HepG2 (cell line): ENCODE measurements around the gene ZNF485. TPM values are rescaled to one million over a fixed set of nuclear protein-coding genes. Genes with fewer than 3 reads are reported as not detected.

Source experiments
- BCL6 ChIP-seq: IDR thresholded peaks from 2 replicates; pipeline ENCODE4 v1.6.1; 2016; ENCODE audit warnings: missing genetic modification reagents, missing compliant biosample characterization
- EHMT2 ChIP-seq: fragments of 200-600 bp; sonication (generic); IDR thresholded peaks from 2 replicates; pipeline ENCODE4 v1.7.0; 2017; ENCODE audit warnings: antibody characterized with exemption, low read depth, low read length, borderline replicate concordance
- HOXA3 ChIP-seq: sonication (generic); formaldehyde crosslinking; IDR thresholded peaks from 2 replicates; pipeline ENCODE4 v1.5.0; 2020; ENCODE audit warnings: missing genetic modification reagents
- IRX3 ChIP-seq: sonication (generic); formaldehyde crosslinking; IDR thresholded peaks from 2 replicates; pipeline ENCODE4 v1.8.1; 2023; ENCODE audit warnings: mild to moderate bottlenecking, low read depth, missing genetic modification reagents, borderline replicate concordance
- KLF12 ChIP-seq: sonication (generic); formaldehyde crosslinking; IDR thresholded peaks from 2 replicates; pipeline ENCODE4 v1.4.0; 2020; ENCODE audit warnings: missing genetic modification reagents, borderline replicate concordance
- NCOR1 ChIP-seq: fragments of 200-600 bp; sonication (generic); IDR thresholded peaks from 2 replicates; pipeline ENCODE4 v1.7.0; 2017; ENCODE audit warnings: antibody characterized with exemption, low read length, borderline replicate concordance
- NFIB ChIP-seq: sonication (generic); formaldehyde crosslinking; IDR thresholded peaks from 2 replicates; pipeline ENCODE4 v1.9.0; 2021; ENCODE audit warnings: missing genetic modification reagents, mild to moderate bottlenecking, borderline replicate concordance
- NFRKB ChIP-seq: fragments of 450-650 bp; IDR thresholded peaks from 2 replicates; pipeline ENCODE4 v1.6.1; 2017
- POGK ChIP-seq: sonication (generic); formaldehyde crosslinking; conservative IDR thresholded peaks from 2 replicates; pipeline ENCODE4 v1.8.0; 2022; ENCODE audit warnings: mild to moderate bottlenecking, moderate library complexity, missing genetic modification reagents
- RORA ChIP-seq: sonication (generic); formaldehyde crosslinking; IDR thresholded peaks from 2 replicates; pipeline ENCODE4 v1.5.0; 2020; ENCODE audit warnings: mild to moderate bottlenecking, missing genetic modification reagents, moderate library complexity
- SAP130 ChIP-seq: IDR thresholded peaks from 2 replicates; pipeline ENCODE4 v1.6.1; 2016; ENCODE audit warnings: low read depth
- SMYD3 ChIP-seq: sonication (generic); formaldehyde crosslinking; IDR thresholded peaks from 2 replicates; pipeline ENCODE4 v1.8.1; 2023; ENCODE audit warnings: mild to moderate bottlenecking, missing genetic modification reagents
- SOX6 ChIP-seq, 2 experiments: fragments of 450-650 bp in 1 of 2; sonication (generic) in 1 of 2; formaldehyde crosslinking in 1 of 2; IDR thresholded peaks; 2 replicates each; pipeline versions ENCODE4 v1.4.0 to v1.6.1; 2017 to 2020; ENCODE audit warnings: antibody characterized with exemption in 1 of 2, mild to moderate bottlenecking in 1 of 2, missing genetic modification reagents in 1 of 2
- STAG1 ChIP-seq: sonication (generic); formaldehyde crosslinking; IDR thresholded peaks from 2 replicates; pipeline ENCODE4 v1.4.0; 2020; ENCODE audit warnings: missing genetic modification reagents
- THRA ChIP-seq: sonication (generic); formaldehyde crosslinking; IDR thresholded peaks from 2 replicates; pipeline ENCODE4 v1.4.0; 2020; ENCODE audit warnings: missing genetic modification reagents, borderline replicate concordance
- THYN1 ChIP-seq: sonication (generic); formaldehyde crosslinking; IDR thresholded peaks from 2 replicates; pipeline ENCODE4 v1.8.1; 2023; ENCODE audit warnings: low read depth, mild to moderate bottlenecking, moderate library complexity, missing genetic modification reagents, borderline replicate concordance
- ZBTB38 ChIP-seq: sonication (generic); formaldehyde crosslinking; IDR thresholded peaks from 2 replicates; pipeline ENCODE4 v1.5.1; 2020; ENCODE audit warnings: mild to moderate bottlenecking, missing genetic modification reagents
- ZNF136 ChIP-seq: sonication (generic); formaldehyde crosslinking; IDR thresholded peaks from 2 replicates; pipeline ENCODE4 v1.8.1; 2022; ENCODE audit warnings: low read depth, mild to moderate bottlenecking, moderate library complexity, missing genetic modification reagents
- ZNF232 ChIP-seq: sonication (generic); formaldehyde crosslinking; IDR thresholded peaks from 2 replicates; pipeline ENCODE4 v1.4.0; 2020; ENCODE audit warnings: missing genetic modification reagents, borderline replicate concordance
- ZNF235 ChIP-seq: sonication (generic); formaldehyde crosslinking; IDR thresholded peaks from 2 replicates; pipeline ENCODE4 v1.8.1; 2023; ENCODE audit warnings: mild to moderate bottlenecking, missing genetic modification reagents, borderline replicate concordance
- ZNF326 ChIP-seq: sonication (generic); formaldehyde crosslinking; IDR thresholded peaks from 2 replicates; pipeline ENCODE4 v1.4.0; 2020; ENCODE audit warnings: missing genetic modification reagents, borderline replicate concordance
- ZNF44 ChIP-seq: sonication (generic); formaldehyde crosslinking; IDR thresholded peaks from 2 replicates; pipeline ENCODE4 v1.5.1; 2020; ENCODE audit warnings: mild to moderate bottlenecking, missing genetic modification reagents
- ZNF674 ChIP-seq: sonication (generic); formaldehyde crosslinking; IDR thresholded peaks from 2 replicates; pipeline ENCODE4 v1.5.0; 2020; ENCODE audit warnings: low read depth, mild to moderate bottlenecking, missing genetic modification reagents
- ZNF691 ChIP-seq: sonication (generic); formaldehyde crosslinking; IDR thresholded peaks from 2 replicates; pipeline ENCODE4 v1.4.0; 2020; ENCODE audit warnings: missing genetic modification reagents, low read depth, mild to moderate bottlenecking, borderline replicate concordance
- polyA plus RNA-seq, 8 experiments: library from polyadenylated mRNA; depleted of rRNA in 3 of 8; stranded (reverse) in 7 of 8; unstranded in 1 of 8; fragments of >200 nt; fragmentation: Illumina TruSeq in 4 of 8; extraction: Trizol in 4 of 8; gene quantifications; 2 replicates each; pipeline versions ENCODE4 v1.2.1 to v1.2.3, GENCODE V29; 2011 to 2016; ENCODE audit warnings: low read depth in 4 of 8, missing spikeins in 1 of 8, mixed read lengths in 1 of 8; ENCODE audit not compliant: insufficient read depth in 1 of 8
- total RNA-seq, 5 experiments: library from RNA; depleted of rRNA; stranded (reverse); fragments of >200 nt; fragmentation: Illumina TruSeq; extraction: Trizol; gene quantifications; 2 replicates each; pipeline ENCODE4 v1.2.3, GENCODE V29; 2016; ENCODE audit warnings: low read depth in 1 of 5
- TF ChIP-seq, protein P1 (sequence below): sonication (generic); formaldehyde crosslinking; IDR thresholded peaks from 2 replicates; pipeline ENCODE4 v1.4.0; 2020; ENCODE audit warnings: missing genetic modification reagents

ZNF485 gene
- total and polyA plus RNA-seq, 2 of the 13 experiments (the other 11 are each of a cell fraction or from before 2014, with no cell fraction given): 1.4 to 3.3 TPM

DNA sequence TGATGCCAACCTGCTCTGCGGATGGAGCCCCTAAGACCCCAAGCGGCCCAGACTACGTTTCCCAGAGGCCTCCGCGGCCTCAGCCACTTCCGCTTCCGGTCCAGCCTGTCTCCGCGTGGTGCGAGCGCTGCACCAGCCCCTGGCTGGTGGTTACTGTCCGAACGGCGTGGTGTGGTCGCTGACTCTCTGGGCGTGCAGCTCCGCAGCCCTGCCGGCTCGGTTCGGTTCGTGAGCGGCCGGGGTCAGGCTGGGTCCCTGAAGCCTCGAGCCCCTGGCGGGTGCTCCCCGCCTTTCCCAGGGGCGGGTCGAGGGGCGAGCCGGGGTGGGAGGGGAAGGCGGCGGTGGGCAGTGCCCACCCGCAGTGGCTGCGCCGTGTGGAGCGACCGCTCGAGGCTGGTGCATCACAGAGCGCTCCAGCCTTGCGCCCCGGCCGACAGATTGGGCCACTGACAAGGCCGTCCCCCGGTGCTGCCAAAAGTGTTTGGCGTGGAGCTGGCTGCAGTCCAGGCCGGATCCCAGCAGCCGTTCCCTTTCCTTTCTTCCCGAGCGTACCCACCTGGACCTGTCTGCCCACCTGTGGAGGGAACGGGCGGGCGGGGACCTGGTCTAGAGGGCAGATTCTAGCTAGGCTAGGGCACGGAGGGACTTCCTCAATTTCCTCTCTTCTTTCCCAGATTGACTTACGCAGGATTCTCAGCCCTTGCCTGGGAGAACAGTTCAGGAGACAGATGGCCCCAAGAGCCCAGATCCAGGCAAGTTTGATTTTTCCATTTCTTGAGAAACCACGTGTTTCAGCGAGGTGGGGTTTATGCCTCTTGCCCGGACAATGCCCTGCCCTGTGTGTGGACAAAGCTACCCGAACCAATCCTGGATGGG lies at the start of gene ZNF485 (continued):
- 0 out of 2 replicates have a peak, but pooled peaks have one; percentile 38 for TF ChIP-seq NFIB (CRISPR knock-in tag)
- no peak for TF ChIP-seq THRA (CRISPR knock-in tag)
- no peak for TF ChIP-seq IRX3 (CRISPR knock-in tag)
- no peak for TF ChIP-seq SOX6 (IDR thresholded peaks at IDR 0.05)
- TF ChIP-seq SOX6 (CRISPR knock-in tag; IDR thresholded peaks at IDR 0.05): no peak
- TF ChIP-seq NCOR1: no peak
- no peak for TF ChIP-seq POGK (CRISPR knock-in tag)
- TF ChIP-seq RORA: no peak
- TF ChIP-seq ZNF44 (CRISPR knock-in tag): no peak
- no peak for TF ChIP-seq ZNF232 (CRISPR knock-in tag)
- TF ChIP-seq KLF12 (CRISPR knock-in tag): no peak
- TF ChIP-seq ZNF326: no peak
- TF ChIP-seq SMYD3: no peak
- TF ChIP-seq ZNF674: no peak
- TF ChIP-seq HOXA3 (CRISPR knock-in tag): peak; percentile 49
- TF ChIP-seq, protein P1, sequence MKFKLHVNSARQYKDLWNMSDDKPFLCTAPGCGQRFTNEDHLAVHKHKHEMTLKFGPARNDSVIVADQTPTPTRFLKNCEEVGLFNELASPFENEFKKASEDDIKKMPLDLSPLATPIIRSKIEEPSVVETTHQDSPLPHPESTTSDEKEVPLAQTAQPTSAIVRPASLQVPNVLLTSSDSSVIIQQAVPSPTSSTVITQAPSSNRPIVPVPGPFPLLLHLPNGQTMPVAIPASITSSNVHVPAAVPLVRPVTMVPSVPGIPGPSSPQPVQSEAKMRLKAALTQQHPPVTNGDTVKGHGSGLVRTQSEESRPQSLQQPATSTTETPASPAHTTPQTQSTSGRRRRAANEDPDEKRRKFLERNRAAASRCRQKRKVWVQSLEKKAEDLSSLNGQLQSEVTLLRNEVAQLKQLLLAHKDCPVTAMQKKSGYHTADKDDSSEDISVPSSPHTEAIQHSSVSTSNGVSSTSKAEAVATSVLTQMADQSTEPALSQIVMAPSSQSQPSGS (CRISPR knock-in tag): no peak
- no peak for TF ChIP-seq STAG1
- no peak for TF ChIP-seq ZNF235
- TF ChIP-seq THYN1 (CRISPR knock-in tag): no peak
- TF ChIP-seq ZBTB38 (CRISPR knock-in tag): no peak
- no peak for TF ChIP-seq BCL6 (CRISPR knock-in tag)
- no peak for TF ChIP-seq NFRKB
- TF ChIP-seq SAP130 (CRISPR knock-in tag): peak; percentile 73
- peak; percentile 44; the same call in 1 of the 2 replicates for TF ChIP-seq ZNF691 (CRISPR knock-in tag)
- TF ChIP-seq EHMT2: no peak
- no peak for TF ChIP-seq ZNF136 (CRISPR knock-in tag)
